Colonic mucosa (tissue), 4 donors: ENCODE data around the gene DCST1. TPM values are rescaled to one million over a fixed set of nuclear protein-coding genes. Genes with fewer than 3 reads are reported as not detected.

ENCODE experiments used
- DNase-seq: peaks from one replicate; pipeline ENCODE4 v3.0.0-alpha.2; 2020
- H3K27ac ChIP-seq: fragments of 200-600 bp; one replicate; pipeline ENCODE4 v1.8.0; 2021
- H3K27me3 ChIP-seq: fragments of 200-600 bp; one replicate; pipeline ENCODE4 v1.8.0; 2021
- H3K36me3 ChIP-seq: fragments of 200-600 bp; one replicate; pipeline ENCODE4 v1.8.0; 2021
- H3K4me1 ChIP-seq: fragments of 200-600 bp; one replicate; pipeline ENCODE4 v1.8.0; 2021; ENCODE audit warnings: mild to moderate bottlenecking
- H3K4me3 ChIP-seq: fragments of 200-600 bp; one replicate; pipeline ENCODE4 v1.8.0; 2021
- H3K9ac ChIP-seq, 2 donors: one replicate each; pipeline ENCODE4 v1.7.0; 2013; ENCODE audit warnings: control low read depth in 2 of 2, low read depth in 2 of 2, low read length in 2 of 2
- H3K9me3 ChIP-seq: fragments of 200-600 bp; one replicate; pipeline ENCODE4 v1.8.0; 2021
- CTCF ChIP-seq: fragments of 200-600 bp; IDR thresholded peaks from one replicate; pipeline ENCODE4 v1.8.0; 2022; ENCODE audit warnings: antibody characterized with exemption, mild to moderate bottlenecking
- intact Hi-C: fragments of 100-400 bp; cut with DNase I; formaldehyde crosslinking; loops from one replicate; pipeline ENCODE4 v1.14.1; 2022
- total RNA-seq, 2 donors: library from RNA; stranded (reverse); fragmentation: NEBNext Ultra II Directional in 1 of 2; extraction: Animal tissue kit (Norgen Biotek cat#: 25700) in 1 of 2; gene quantifications; one replicate each; pipeline ENCODE4 v1.2.1, GENCODE V29; 2021
- donor health status: healthy.
- donor health status: DM: no; HTN: no; CAD: no.
- donor health status: DM: no; HTN: no; CAD: no.

The DCST1 gene
- total RNA-seq, 2 donors from 2014 or later: not detected

GRCh38 chr1:155034318-155035208 lies 939 bp downstream of the DCST1 start:
- no peak for TF ChIP-seq CTCF
- intact Hi-C loops: no loop called here
- DNase-seq: no peak
- Histone ChIP-seq H3K9me3 (no peaks in the 10 kb centered on the region), H3K36me3 (no peaks in the 10 kb centered on the region), H3K4me1 (peaks cover 3% of the 10 kb centered on the region), H3K4me3 (no peak overlapping the region), H3K27me3 (no peaks in the 10 kb centered on the region), H3K27ac (no peak overlapping the region), H3K9ac (no peak overlapping the region)

GRCh38 chr1:155035936-155036335 lies 2.3 kb downstream of the DCST1 start:
- Histone ChIP-seq H3K27me3 (no peaks in the 10 kb centered on the region), H3K27ac (no peak overlapping the region), H3K4me1 (peaks cover 3% of the 10 kb centered on the region), H3K9ac (no peak overlapping the region), H3K4me3 (no peak overlapping the region), H3K9me3 (no peaks in the 10 kb centered on the region), H3K36me3 (no peaks in the 10 kb centered on the region)
- no peak for TF ChIP-seq CTCF
- intact Hi-C loops: no loop called here
- no peak for DNase-seq

- H3K9me3 ChIP-seq: no peaks in the 10 kb centered on the region
- TF ChIP-seq CTCF: no peak
- no peak overlapping the region for H3K9ac ChIP-seq
- no peak for DNase-seq
- H3K4me1 ChIP-seq: peaks cover 3% of the 10 kb centered on the region
- H3K36me3 ChIP-seq: no peaks in the 10 kb centered on the region
- no peaks in the 10 kb centered on the region for H3K27me3 ChIP-seq
- intact Hi-C loops: no loop called here
- H3K4me3 ChIP-seq: no peak overlapping the region
- H3K27ac ChIP-seq: no peak overlapping the region
Measured at GRCh38 chr1:155037043-155037442, 3.4 kb downstream of the DCST1 start.

GRCh38 chr1:155037851-155038441 lies 4.3 kb downstream of the DCST1 start:
- TF ChIP-seq CTCF: no peak
- intact Hi-C loops: no loop called here
- Histone ChIP-seq H3K4me3 (no peak overlapping the region), H3K9ac (peak overlapping the region in 1 of 2 donors; percentile 73), H3K9me3 (no peaks in the 10 kb centered on the region), H3K4me1 (peaks cover 3% of the 10 kb centered on the region), H3K27ac (peak overlapping the region; percentile 49), H3K36me3 (no peaks in the 10 kb centered on the region), H3K27me3 (no peaks in the 10 kb centered on the region)
- peak; percentile 59 for DNase-seq

- no peak for TF ChIP-seq CTCF
- peak; percentile 81 for DNase-seq
- Histone ChIP-seq H3K36me3 (no peaks in the 10 kb centered on the region), H3K9ac (peak overlapping the region in 1 of 2 donors; percentile 73), H3K9me3 (no peaks in the 10 kb centered on the region), H3K27ac (peak overlapping the region; percentile 49), H3K4me1 (peaks cover 3% of the 10 kb centered on the region), H3K4me3 (no peak overlapping the region), H3K27me3 (no peaks in the 10 kb centered on the region)
- intact Hi-C loops: no loop called here
Measured at GRCh38 chr1:155038602-155039307, 5.1 kb downstream of the DCST1 start.
